HG02642 (cell line): ENCODE data around the gene POC1B.

Experiments
- ATAC-seq: cut with Tn5 transposase; IDR thresholded peaks from one replicate; pipeline ENCODE4 v1.9.1; 2021; ENCODE audit warnings: mild to moderate bottlenecking; ENCODE audit not compliant: unreplicated experiment, poor library complexity

Gene POC1B

GRCh38 chr12:89391726-89392336 lies 134.0 kb downstream of the POC1B start:
- ATAC-seq: no peak

- no peak for ATAC-seq
These were observed 134.8 kb downstream of the POC1B start for GRCh38 chr12:89390802-89391673.

- ATAC-seq: peak; percentile 54
These were observed 135.8 kb downstream of the POC1B start for GRCh38 chr12:89389755-89390661.

- ATAC-seq: no peak
These were observed 139.7 kb downstream of the POC1B start for GRCh38 chr12:89386138-89386537.

- ATAC-seq: no peak
These were observed 141.0 kb downstream of the POC1B start for GRCh38 chr12:89384807-89385206.

- ATAC-seq: no peak
These were observed 141.6 kb downstream of the POC1B start for GRCh38 chr12:89384050-89384758.

GRCh38 chr12:89383235-89384049 lies 142.4 kb downstream of the POC1B start:
- ATAC-seq: no peak

- ATAC-seq: no peak
These were observed 143.5 kb downstream of the POC1B start for GRCh38 chr12:89382328-89382727.

GRCh38 chr12:89379839-89380467 lies 145.9 kb downstream of the POC1B start:
- no peak for ATAC-seq

- ATAC-seq: no peak
These were observed 146.6 kb downstream of the POC1B start for GRCh38 chr12:89379148-89379838.

GRCh38 chr12:89376844-89377243 lies 149.0 kb downstream of the POC1B start:
- no peak for ATAC-seq

- no peak for ATAC-seq
These were observed 149.7 kb downstream of the POC1B start for GRCh38 chr12:89376202-89376529.

- ATAC-seq: no peak
These were observed 151.9 kb downstream of the POC1B start for GRCh38 chr12:89373763-89374572.

GRCh38 chr12:89372584-89373370 lies 153.1 kb downstream of the POC1B start:
- ATAC-seq: no peak

- ATAC-seq: no peak
These were observed 155.0 kb downstream of the POC1B start for GRCh38 chr12:89370850-89371249.

- no peak for ATAC-seq
These were observed 155.4 kb downstream of the POC1B start for GRCh38 chr12:89370421-89370831.
